NCI-H2171 treated with DMSO at 0.1 percent for 48 hours (cell line): Measurements from ENCODE around the gene ZNF804B.

Experiments
- DNase-seq: peaks from one replicate; lab custom pipeline; 2025; lab: John Stamatoyannopoulos, UW

The ZNF804B gene

GRCh38 chr7:88967432-88967831 is 207.9 kb downstream of the ZNF804B start:
- no peak for DNase-seq

GRCh38 chr7:88969167-88969566 is 209.7 kb downstream of the ZNF804B start:
- DNase-seq = no peak

- no peak for DNase-seq
These were observed 225.8 kb downstream of the ZNF804B start for GRCh38 chr7:88985295-88985694.

- no peak for DNase-seq
These were observed 241.8 kb downstream of the ZNF804B start for GRCh38 chr7:89001306-89001705.

- no peak for DNase-seq
These were observed 243.8 kb downstream of the ZNF804B start for GRCh38 chr7:89002981-89003956.

- DNase-seq = no peak
These were observed 252.5 kb downstream of the ZNF804B start for GRCh38 chr7:89012016-89012415.

GRCh38 chr7:89017695-89018094 is 258.2 kb downstream of the ZNF804B start:
- DNase-seq = no peak

GRCh38 chr7:89021741-89022140 is 262.2 kb downstream of the ZNF804B start:
- no peak for DNase-seq

GRCh38 chr7:89023206-89023605 is 263.7 kb downstream of the ZNF804B start:
- DNase-seq = no peak

- DNase-seq = no peak
These were observed 264.4 kb downstream of the ZNF804B start for GRCh38 chr7:89023877-89024276.

- DNase-seq = no peak
These were observed 268.3 kb downstream of the ZNF804B start for GRCh38 chr7:89027781-89028180.

GRCh38 chr7:89028319-89028718 is 268.8 kb downstream of the ZNF804B start:
- DNase-seq = no peak

GRCh38 chr7:89029864-89030263 is 270.4 kb downstream of the ZNF804B start:
- no peak for DNase-seq

GRCh38 chr7:89041240-89041639 is 281.7 kb downstream of the ZNF804B start:
- DNase-seq = no peak

- DNase-seq = peak; percentile 78
These were observed 283.4 kb downstream of the ZNF804B start for GRCh38 chr7:89042940-89043339.

GRCh38 chr7:89049043-89049442 is 289.5 kb downstream of the ZNF804B start:
- DNase-seq = no peak

GRCh38 chr7:89053130-89053529 is 293.6 kb downstream of the ZNF804B start:
- no peak for DNase-seq

GRCh38 chr7:89054361-89054760 is 294.9 kb downstream of the ZNF804B start:
- DNase-seq = no peak

GRCh38 chr7:89060234-89060633 is 300.7 kb downstream of the ZNF804B start:
- no peak for DNase-seq

GRCh38 chr7:89064831-89065230 is 305.3 kb downstream of the ZNF804B start:
- no peak for DNase-seq

- no peak for DNase-seq
These were observed 307.5 kb downstream of the ZNF804B start for GRCh38 chr7:89067048-89067447.

- no peak for DNase-seq
These were observed 312.6 kb downstream of the ZNF804B start for GRCh38 chr7:89072081-89072480.

- no peak for DNase-seq
These were observed 314.3 kb downstream of the ZNF804B start for GRCh38 chr7:89073776-89074175.

GRCh38 chr7:89077992-89078391 is 318.5 kb downstream of the ZNF804B start:
- DNase-seq = no peak
